GM18526 (cell line): Measurements from ENCODE around the gene DNAJC9.

Experiments used
- POLR2A ChIP-seq: IDR thresholded peaks from 3 replicates; pipeline ENCODE4 v1.6.1; 2011; ENCODE audit not compliant: insufficient read length; ENCODE audit errors: extremely low read depth

Gene DNAJC9

GRCh38 chr10:73211106-73211811 is 35.8 kb downstream of the DNAJC9 start:
- no peak for TF ChIP-seq POLR2A

- TF ChIP-seq POLR2A, result no peak
Observed at GRCh38 chr10:73210395-73211105, 36.5 kb downstream of the DNAJC9 start.

- TF ChIP-seq POLR2A, result no peak
Observed at GRCh38 chr10:73209705-73210104, 37.4 kb downstream of the DNAJC9 start.

GRCh38 chr10:73207883-73208282 is 39.2 kb downstream of the DNAJC9 start:
- TF ChIP-seq POLR2A, result no peak

GRCh38 chr10:73206385-73206784 is 40.7 kb downstream of the DNAJC9 start:
- no peak for TF ChIP-seq POLR2A

- no peak for TF ChIP-seq POLR2A
Observed at GRCh38 chr10:73205890-73206289, 41.2 kb downstream of the DNAJC9 start.

GRCh38 chr10:73205081-73205480 is 42.0 kb downstream of the DNAJC9 start:
- no peak for TF ChIP-seq POLR2A
